T-helper 2 cell treated with Interferon-gamma antibody and Interleukin-4, amounts not matched to agents 5 μg/mL and 100 μg/mL, for 36 hours (primary cell): ENCODE measurements around the gene DCAF8.

Source experiments
- DNase-seq: peaks from one replicate; pipeline ENCODE4 v3.0.0; 2021; ENCODE audit warnings: low spot score
- H3K27ac Mint-ChIP-seq: one replicate; pipeline ENCODE4 v1.8.0; 2021; ENCODE audit warnings: mild to moderate bottlenecking, mixed read lengths
- H3K27me3 Mint-ChIP-seq: one replicate; pipeline ENCODE4 v1.8.0; 2021; ENCODE audit warnings: low read depth, mixed read lengths
- H3K36me3 Mint-ChIP-seq: one replicate; pipeline ENCODE4 v1.8.0; 2021; ENCODE audit warnings: low read depth, mixed read lengths
- H3K4me1 Mint-ChIP-seq: one replicate; pipeline ENCODE4 v1.8.0; 2021; ENCODE audit warnings: low read depth, mixed read lengths
- H3K4me3 Mint-ChIP-seq: one replicate; pipeline ENCODE4 v1.8.0; 2022; ENCODE audit warnings: mild to moderate bottlenecking, moderate library complexity, mixed read lengths
- H3K9me3 Mint-ChIP-seq: one replicate; pipeline ENCODE4 v1.8.0; 2021; ENCODE audit warnings: mixed read lengths

DCAF8 gene

DNA sequence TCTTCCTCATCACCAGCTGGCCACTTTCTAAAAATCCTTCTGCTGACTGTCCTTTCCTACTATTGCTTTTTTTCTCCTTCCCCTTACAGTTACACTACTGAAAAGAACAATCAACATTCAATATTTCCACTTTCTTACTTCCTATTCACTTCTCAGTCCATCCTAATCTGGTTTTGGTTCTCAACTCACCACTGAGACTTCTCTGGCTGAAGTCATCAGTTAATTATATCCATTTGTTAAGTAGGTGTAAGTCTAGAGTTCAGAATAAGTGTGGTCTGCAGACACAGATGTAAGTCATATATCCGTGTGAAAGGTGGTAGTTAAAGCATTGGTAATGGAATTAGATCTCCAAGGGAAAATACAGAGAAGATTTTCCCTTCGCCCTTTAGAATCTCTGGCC lies 35.7 kb downstream of the DCAF8 start:
- Mint-ChIP-seq H3K4me1 (no peaks in the 10 kb centered on the region), H3K9me3 (no peaks in the 10 kb centered on the region), H3K27me3 (no peaks in the 10 kb centered on the region), H3K27ac (no peak overlapping the region), H3K4me3 (no peak overlapping the region), H3K36me3 (peaks cover 48% of the 10 kb centered on the region)
- DNase-seq: no peak

DNA sequence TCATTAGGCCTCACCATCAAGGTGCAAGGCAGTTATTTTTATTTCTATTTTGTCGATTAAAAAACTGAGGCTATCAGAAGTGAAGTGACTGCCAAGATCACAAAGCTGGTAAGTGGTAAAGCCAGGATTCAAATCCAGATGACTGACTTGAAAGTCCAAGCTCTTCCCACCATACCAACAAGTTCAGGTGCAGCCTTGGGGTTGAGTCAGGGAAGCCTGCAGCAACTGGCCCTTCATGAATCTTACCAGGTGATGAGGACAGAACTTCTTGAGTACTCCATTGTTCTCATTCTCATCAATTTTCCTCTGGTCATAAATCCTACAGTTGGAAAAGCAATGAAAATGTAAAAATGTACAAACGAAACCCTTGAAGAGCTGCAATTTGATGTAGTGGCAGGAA lies 37.0 kb downstream of the DCAF8 start:
- Mint-ChIP-seq H3K9me3 (no peaks in the 10 kb centered on the region), H3K4me1 (no peaks in the 10 kb centered on the region), H3K27me3 (no peaks in the 10 kb centered on the region), H3K27ac (no peak overlapping the region), H3K4me3 (no peak overlapping the region), H3K36me3 (peaks cover 48% of the 10 kb centered on the region)
- DNase-seq: no peak

DNA sequence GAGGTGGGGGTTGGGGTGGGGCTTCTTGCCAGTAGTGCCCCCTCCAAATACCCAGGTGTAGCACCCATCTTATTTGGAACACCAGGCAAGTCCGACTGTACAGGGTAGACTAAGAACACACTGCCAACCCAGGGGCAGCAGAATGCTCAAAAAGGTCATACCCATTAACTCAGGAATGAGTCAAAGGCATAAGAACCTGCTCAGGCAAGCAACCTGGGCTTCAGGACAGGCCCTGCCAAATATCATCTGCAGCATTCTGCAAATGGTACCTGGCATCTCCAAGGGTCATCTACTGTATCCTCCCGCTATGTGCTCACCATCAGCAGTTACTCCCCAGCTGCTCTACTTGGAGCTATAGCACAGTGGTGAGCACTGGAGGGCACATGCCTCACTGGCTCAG lies 37.7 kb downstream of the DCAF8 start:
- H3K36me3 Mint-ChIP-seq: peaks cover 47% of the 10 kb centered on the region
- no peak overlapping the region for H3K27ac Mint-ChIP-seq
- H3K4me3 Mint-ChIP-seq: no peak overlapping the region
- H3K4me1 Mint-ChIP-seq: no peaks in the 10 kb centered on the region
- DNase-seq: no peak
- no peaks in the 10 kb centered on the region for H3K9me3 Mint-ChIP-seq
- H3K27me3 Mint-ChIP-seq: no peaks in the 10 kb centered on the region

DNA sequence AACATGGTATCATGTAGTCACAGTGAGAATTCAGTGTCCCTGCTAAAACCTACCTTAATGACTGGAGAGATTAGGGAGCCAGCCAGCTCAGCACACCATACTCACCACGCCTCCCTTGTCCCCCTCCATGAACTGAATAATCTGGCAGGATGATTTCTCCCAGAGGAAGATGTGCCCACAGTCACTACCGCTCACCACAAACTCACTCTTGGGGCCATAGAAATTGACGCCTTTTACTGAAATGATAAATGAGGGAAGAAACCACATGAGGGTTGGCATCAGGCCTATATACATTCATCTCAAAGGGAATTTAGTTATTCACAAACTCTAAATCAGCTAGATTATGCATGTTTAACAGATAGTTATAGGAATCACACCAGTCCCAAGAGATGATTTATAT lies 39.8 kb downstream of the DCAF8 start:
- DNase-seq: no peak
- Mint-ChIP-seq H3K9me3 (no peaks in the 10 kb centered on the region), H3K4me1 (no peaks in the 10 kb centered on the region), H3K27ac (no peak overlapping the region), H3K36me3 (peaks cover 41% of the 10 kb centered on the region), H3K4me3 (no peak overlapping the region), H3K27me3 (no peaks in the 10 kb centered on the region)

DNA sequence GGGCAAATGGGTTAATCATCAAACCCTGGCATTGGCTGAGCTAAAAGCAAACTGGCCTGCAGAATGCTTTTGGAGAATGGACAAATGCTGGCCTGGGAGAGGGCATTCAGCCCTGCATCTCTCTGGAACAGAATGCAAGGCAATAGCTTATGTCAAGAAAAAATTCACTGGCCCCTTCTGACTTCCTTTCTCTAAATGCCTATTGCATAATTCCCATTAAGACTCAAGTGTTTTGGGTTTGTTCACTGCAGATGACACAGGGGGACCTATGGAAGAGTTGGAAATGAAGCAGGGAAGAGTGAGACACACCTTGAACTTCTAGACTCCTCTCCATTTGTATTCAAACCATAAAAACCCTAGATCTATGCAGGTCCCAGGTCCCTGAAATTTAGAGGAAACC lies 41.3 kb downstream of the DCAF8 start:
- H3K27ac Mint-ChIP-seq: no peak overlapping the region
- H3K27me3 Mint-ChIP-seq: no peaks in the 10 kb centered on the region
- H3K9me3 Mint-ChIP-seq: no peaks in the 10 kb centered on the region
- peaks cover 40% of the 10 kb centered on the region for H3K36me3 Mint-ChIP-seq
- no peak for DNase-seq
- no peak overlapping the region for H3K4me3 Mint-ChIP-seq
- H3K4me1 Mint-ChIP-seq: no peaks in the 10 kb centered on the region

DNA sequence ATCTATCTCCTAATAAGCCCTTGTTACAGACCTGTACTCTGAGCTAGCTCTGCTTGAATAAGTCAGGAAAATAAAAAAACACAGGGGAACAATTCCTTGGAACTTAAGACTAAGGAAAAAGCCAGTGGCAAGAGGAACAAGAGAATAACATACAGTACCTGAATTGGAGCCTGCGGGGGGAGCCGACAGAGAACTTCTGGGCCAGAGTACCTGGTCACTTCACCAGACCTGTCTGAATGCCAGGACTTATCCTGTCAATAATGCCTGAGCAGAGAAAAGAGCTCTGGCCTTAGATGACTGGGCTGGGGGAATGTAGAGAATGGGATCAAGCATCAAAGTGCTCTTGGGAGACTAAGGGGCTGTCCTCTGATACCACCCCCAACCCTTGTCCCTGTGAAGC lies 42.0 kb downstream of the DCAF8 start:
- H3K27ac Mint-ChIP-seq: no peak overlapping the region
- H3K27me3 Mint-ChIP-seq: no peaks in the 10 kb centered on the region
- DNase-seq: no peak
- H3K36me3 Mint-ChIP-seq: peaks cover 44% of the 10 kb centered on the region
- no peak overlapping the region for H3K4me3 Mint-ChIP-seq
- H3K9me3 Mint-ChIP-seq: no peaks in the 10 kb centered on the region
- H3K4me1 Mint-ChIP-seq: no peaks in the 10 kb centered on the region

DNA sequence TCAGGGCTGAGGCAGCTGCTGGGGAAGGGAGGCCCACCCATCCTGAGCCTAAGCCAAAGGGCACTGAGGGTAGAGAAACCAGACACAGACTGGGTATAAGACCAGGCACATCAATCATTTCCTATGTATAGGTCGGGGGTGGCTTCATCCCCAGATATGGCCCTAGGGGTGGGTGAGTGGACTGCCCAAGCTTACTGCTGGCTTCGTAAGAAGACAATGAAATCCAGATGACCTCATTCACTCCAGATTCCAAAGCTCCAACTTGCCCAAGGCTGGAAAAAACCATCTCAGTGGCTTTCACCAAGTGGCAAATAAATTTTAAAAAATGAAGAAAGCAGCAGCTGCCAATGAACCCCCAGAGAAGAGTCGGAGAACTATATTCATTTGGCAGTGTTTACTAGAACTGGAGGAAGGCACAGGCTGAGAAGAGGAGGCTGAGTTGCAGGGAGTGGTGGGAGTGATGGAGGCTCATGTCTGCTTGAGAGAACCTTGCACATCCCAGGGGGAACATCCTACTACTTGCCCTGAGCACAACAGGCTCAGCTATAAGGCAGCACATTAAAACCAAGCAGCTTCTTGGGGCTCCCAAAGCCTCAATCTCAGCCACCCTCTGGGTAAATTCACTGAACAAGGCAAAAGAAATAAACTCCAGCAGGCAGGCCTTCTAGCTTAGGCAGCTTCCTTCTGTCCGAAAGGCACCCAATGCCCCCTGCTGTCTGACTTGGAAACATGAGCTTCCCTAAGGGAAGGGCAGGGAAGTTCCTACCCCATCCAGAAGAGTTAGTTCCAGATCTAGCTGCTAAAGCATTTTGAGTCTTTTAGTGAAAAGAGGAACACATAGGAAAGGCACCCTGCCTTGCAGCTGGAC lies 43.1 kb downstream of the DCAF8 start:
- Mint-ChIP-seq H3K27ac (no peak overlapping the region), H3K27me3 (no peaks in the 10 kb centered on the region), H3K9me3 (no peaks in the 10 kb centered on the region), H3K4me1 (no peaks in the 10 kb centered on the region), H3K36me3 (peaks cover 43% of the 10 kb centered on the region), H3K4me3 (no peak overlapping the region)
- DNase-seq: no peak

DNA sequence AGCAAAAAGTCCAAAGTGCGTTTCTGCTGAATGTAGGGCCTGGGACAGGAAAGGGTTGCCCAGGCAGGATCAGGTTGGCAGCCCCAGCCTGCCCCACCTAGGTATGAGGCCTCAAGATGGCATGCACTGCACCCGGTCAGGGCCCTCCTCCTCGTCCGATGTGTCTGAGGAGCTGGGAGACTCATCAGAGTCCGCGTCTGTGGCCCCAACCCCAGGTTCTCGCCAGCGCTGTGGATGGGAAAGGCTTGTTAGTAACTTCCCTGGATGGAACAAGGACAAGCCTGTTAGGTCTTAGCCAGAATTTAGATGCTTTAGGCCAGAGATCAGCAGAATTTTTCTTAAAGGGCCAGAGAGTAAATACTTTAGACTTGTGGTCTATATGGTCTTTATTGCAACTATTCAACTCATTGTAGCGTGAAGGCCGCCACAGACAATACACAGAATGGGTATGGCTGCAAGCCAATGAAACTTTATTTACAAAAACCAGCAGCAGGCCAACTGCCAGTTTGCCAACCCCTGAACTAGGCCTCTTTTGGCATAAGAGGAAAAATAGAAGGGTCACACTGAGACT lies 44.8 kb downstream of the DCAF8 start:
- Mint-ChIP-seq H3K36me3 (peaks cover 42% of the 10 kb centered on the region), H3K4me1 (no peaks in the 10 kb centered on the region), H3K9me3 (no peaks in the 10 kb centered on the region), H3K4me3 (no peak overlapping the region), H3K27ac (no peak overlapping the region), H3K27me3 (no peaks in the 10 kb centered on the region)
- DNase-seq: no peak

DNA sequence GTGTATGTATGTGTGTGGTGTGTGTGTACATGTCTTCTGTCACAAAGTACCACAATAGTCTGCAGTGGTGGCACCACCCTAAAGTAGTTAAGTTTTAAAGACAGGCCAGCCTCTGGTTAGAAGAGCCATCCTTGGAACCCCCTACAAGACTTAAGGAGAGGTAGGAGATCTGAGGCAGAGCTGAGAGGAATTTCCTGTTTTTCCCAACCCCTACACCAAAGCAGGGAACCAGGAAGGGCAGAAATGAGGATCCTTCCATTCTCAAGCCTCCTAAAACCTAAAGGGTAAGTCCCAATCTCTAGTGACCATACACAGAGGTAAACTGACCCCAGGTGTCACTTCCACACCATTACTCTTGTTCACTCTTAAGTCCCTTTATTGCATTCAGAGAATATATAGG lies 46.0 kb downstream of the DCAF8 start:
- DNase-seq: no peak
- Mint-ChIP-seq H3K9me3 (no peaks in the 10 kb centered on the region), H3K36me3 (peaks cover 43% of the 10 kb centered on the region), H3K27me3 (no peaks in the 10 kb centered on the region), H3K4me1 (no peaks in the 10 kb centered on the region), H3K27ac (no peak overlapping the region), H3K4me3 (no peak overlapping the region)

DNA sequence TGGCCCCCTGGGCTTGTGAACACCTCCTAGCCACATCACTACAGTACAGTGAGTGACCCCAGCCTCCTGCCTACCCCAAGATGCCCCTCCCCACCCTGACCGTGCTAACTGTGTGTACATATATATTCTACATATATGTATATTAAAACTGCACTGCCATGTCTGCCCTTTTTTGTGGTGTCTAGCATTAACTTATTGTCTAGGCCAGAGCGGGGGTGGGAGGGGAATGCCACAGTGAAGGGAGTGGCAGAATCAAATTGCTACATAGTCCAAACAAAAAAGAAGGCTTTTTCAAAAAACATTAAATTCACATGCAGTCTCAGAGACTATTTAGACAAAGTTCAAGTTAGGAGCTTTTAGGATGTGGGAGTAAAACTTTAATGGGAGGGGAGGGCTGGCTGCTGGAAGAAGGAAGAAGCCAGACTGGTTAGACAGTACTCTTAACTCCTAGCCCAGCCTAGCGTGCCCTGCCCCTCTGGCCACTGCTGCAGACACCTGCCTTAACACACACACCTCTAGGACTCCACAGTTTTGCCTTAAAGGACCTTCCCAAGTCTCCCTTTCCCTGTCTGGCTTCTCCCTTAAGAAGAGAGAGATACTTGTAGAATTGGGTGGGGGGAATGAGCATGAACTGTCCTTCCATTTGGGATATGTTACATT lies 47.7 kb downstream of the DCAF8 start:
- DNase-seq: no peak
- H3K27me3 Mint-ChIP-seq: no peaks in the 10 kb centered on the region
- H3K9me3 Mint-ChIP-seq: no peaks in the 10 kb centered on the region
- H3K4me3 Mint-ChIP-seq: no peak overlapping the region
- H3K4me1 Mint-ChIP-seq: no peaks in the 10 kb centered on the region
- H3K27ac Mint-ChIP-seq: no peak overlapping the region
- H3K36me3 Mint-ChIP-seq: peaks cover 32% of the 10 kb centered on the region

DNA sequence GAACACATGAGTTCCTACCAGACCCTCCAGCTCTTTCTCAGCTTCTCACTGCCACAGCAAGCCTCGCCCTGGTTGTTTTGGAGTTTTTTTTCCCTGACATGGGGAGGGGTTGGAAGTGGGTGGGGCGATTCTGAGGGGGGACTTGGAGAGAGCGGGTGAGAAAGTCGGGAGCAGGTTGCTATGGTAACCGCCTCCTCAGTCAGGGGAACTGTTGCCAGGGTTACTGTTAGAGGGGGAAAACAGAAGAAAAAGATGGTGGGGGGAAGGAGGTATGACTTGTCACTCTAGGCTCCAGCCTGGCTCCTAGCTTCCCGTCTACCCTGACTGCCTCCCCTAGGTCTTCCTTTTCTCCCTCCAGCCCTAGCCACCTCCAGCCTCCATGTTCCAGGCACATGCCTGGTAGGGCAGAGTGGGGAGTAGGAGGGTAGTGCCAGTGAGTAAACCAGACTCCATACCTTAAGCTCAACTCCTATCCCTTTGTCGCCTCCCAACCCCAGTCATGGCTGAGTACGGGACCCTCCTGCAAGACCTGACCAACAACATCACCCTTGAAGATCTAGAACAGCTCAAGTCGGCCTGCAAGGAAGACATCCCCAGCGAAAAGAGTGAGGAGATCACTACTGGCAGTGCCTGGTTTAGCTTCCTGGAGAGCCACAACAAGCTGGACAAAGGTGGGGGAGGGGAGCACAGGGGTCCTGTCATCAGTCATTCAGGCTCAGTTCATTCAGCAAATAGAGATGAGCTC lies 51.1 kb downstream of the DCAF8 start:
- Mint-ChIP-seq H3K9me3 (no peaks in the 10 kb centered on the region), H3K4me3 (no peak overlapping the region), H3K27ac (no peak overlapping the region)

DNA sequence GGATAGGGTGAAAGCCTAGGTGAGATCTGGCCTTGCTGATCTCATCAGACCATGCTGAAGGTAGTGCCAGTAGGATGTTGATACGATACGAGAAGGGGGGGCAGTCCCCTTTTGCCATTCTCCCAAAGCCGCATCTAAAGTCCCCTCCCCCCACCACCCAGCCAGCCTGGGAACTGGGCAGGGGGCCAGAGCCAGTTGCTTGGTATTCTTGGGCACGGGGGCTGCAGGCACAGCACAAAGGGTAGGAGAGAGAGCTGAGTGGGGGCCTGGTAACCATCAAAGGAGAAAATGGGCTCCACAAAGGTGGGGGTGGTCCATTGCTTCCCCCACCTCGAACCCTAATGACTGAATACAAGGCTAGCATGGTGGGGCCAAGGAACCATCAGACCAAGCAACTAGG lies 51.8 kb downstream of the DCAF8 start:
- no peaks in the 10 kb centered on the region for H3K9me3 Mint-ChIP-seq
- no peak overlapping the region for H3K27ac Mint-ChIP-seq
- no peak for DNase-seq
- H3K4me1 Mint-ChIP-seq: peaks cover 18% of the 10 kb centered on the region
- H3K36me3 Mint-ChIP-seq: peaks cover 28% of the 10 kb centered on the region
- H3K4me3 Mint-ChIP-seq: no peak overlapping the region
- no peaks in the 10 kb centered on the region for H3K27me3 Mint-ChIP-seq

More for the DNA sequence above, 51.1 kb downstream of the DCAF8 start:
- Mint-ChIP-seq H3K4me1 (peaks cover 17% of the 10 kb centered on the region), H3K36me3 (peaks cover 29% of the 10 kb centered on the region), H3K27me3 (no peaks in the 10 kb centered on the region)
- DNase-seq: no peak

DNA sequence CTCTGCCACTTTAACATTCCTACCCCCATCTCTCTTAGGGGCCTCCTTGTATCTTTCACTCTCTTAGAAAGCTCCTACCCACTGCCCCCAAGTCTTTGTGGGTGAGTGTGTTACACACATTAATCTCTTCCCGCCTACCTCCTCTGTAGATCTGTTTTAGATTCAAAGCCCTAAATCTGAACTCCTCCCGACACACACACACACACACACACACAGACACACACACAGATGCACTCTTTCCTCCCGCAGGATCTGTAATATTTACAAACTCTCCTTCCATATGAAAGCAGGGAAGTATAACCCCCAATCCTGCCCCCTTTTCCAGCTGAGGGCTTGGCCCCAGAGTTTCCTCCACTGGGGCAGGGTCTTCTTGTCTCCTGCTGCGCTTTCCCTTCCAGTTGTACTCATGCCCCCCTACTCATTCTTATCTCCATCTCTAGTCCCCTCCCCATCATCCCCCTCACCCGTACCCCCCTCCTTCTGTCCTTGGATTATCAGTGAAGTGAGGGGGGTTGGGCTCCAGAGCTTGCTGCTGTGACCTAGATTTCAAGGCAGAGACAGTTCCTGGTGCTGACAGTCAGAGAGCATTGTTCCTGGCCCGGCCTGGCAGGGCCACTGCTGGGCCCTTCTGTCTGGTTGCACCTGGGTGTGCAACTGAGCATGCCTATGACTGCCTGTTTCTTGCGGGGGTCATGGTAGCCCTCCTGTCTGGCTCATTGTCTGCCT lies 52.9 kb downstream of the DCAF8 start:
- Mint-ChIP-seq H3K4me3 (no peak overlapping the region), H3K27ac (peak overlapping the region; percentile 4), H3K27me3 (no peaks in the 10 kb centered on the region), H3K9me3 (no peaks in the 10 kb centered on the region), H3K36me3 (peaks cover 24% of the 10 kb centered on the region), H3K4me1 (peaks cover 22% of the 10 kb centered on the region)
- DNase-seq: no peak
